K562 (cell line): ENCODE measurements around the gene MAST1. TPM values are rescaled to one million over a fixed set of nuclear protein-coding genes. Genes with fewer than 3 reads are reported as not detected.

Experiments used
- CREB1 ChIP-seq, 2 experiments: sonication (generic) in 1 of 2; formaldehyde crosslinking in 1 of 2; IDR thresholded peaks; 2 replicates each; pipeline versions ENCODE4 v1.6.1 to v1.8.0; 2012 to 2022; ENCODE audit warnings: inconsistent platforms in 1 of 2, mild to moderate bottlenecking in 1 of 2, missing genetic modification reagents in 1 of 2, moderate library complexity in 1 of 2
- DMBX1 ChIP-seq: fragments of 250-450 bp; sonication (Bioruptor Pico); IDR thresholded peaks from 2 replicates; pipeline ENCODE4 v1.8.0; 2022; ENCODE audit warnings: inconsistent platforms, mild to moderate bottlenecking, moderate library complexity, borderline replicate concordance
- EGR1 ChIP-seq: fragments of 450-650 bp; conservative IDR thresholded peaks from 2 replicates; pipeline ENCODE4 v1.6.1; 2017; ENCODE audit warnings: mild to moderate bottlenecking
- GABPA ChIP-seq: fragments of 200-800 bp; sonication (Bioruptor generic); conservative IDR thresholded peaks from 2 replicates; pipeline ENCODE4 v1.6.1; 2016; ENCODE audit warnings: low read depth, missing genetic modification characterization, missing compliant biosample characterization
- HDAC2 ChIP-seq: fragments of 450-650 bp; IDR thresholded peaks from 2 replicates; pipeline ENCODE4 v1.6.1; 2016; ENCODE audit warnings: mild to moderate bottlenecking
- NFE2L1 ChIP-seq: fragments of 450-650 bp; IDR thresholded peaks from 2 replicates; pipeline ENCODE4 v1.6.1; 2016; ENCODE audit warnings: missing genetic modification characterization, low read depth, mild to moderate bottlenecking, missing compliant biosample characterization, moderate library complexity, borderline replicate concordance
- POLR2AphosphoS5 ChIP-seq: IDR thresholded peaks from 2 replicates; pipeline ENCODE4 v1.6.1; 2011; ENCODE audit warnings: mild to moderate bottlenecking, low read depth, low read length, moderate library complexity; ENCODE audit not compliant: control insufficient read depth, insufficient read depth
- PRPF4 ChIP-seq: fragments of 200-400 bp; formaldehyde crosslinking; IDR thresholded peaks from one replicate; pipeline ENCODE4 v1.6.1; 2017; ENCODE audit warnings: low read length, low read depth, mild to moderate bottlenecking; ENCODE audit not compliant: insufficient read depth, poor library complexity, severe bottlenecking
- SRSF3 ChIP-seq: fragments of 200-400 bp; formaldehyde crosslinking; IDR thresholded peaks from 2 replicates; pipeline ENCODE4 v1.6.1; 2016; ENCODE audit warnings: mild to moderate bottlenecking, low read length, moderate library complexity; ENCODE audit not compliant: insufficient read depth
- STAG1 ChIP-seq: sonication (generic); formaldehyde crosslinking; IDR thresholded peaks from 2 replicates; pipeline ENCODE4 v1.5.0; 2020; ENCODE audit warnings: missing genetic modification reagents, borderline replicate concordance
- ZNF224 ChIP-seq: sonication (generic); formaldehyde crosslinking; IDR thresholded peaks from 2 replicates; pipeline ENCODE4 v1.8.0; 2022; ENCODE audit warnings: mild to moderate bottlenecking, missing genetic modification reagents
- ZNF232 ChIP-seq: sonication (generic); formaldehyde crosslinking; IDR thresholded peaks from 2 replicates; pipeline ENCODE4 v1.8.0; 2022; ENCODE audit warnings: mild to moderate bottlenecking, missing genetic modification reagents
- ZNF282 ChIP-seq: sonication (generic); formaldehyde crosslinking; IDR thresholded peaks from 2 replicates; pipeline ENCODE4 v1.8.1; 2023; ENCODE audit warnings: missing genetic modification reagents
- ZNF695 ChIP-seq: fragments of 450-650 bp; formaldehyde crosslinking; IDR thresholded peaks from 2 replicates; pipeline ENCODE4 v1.4.0; 2020; ENCODE audit warnings: mild to moderate bottlenecking, moderate library complexity
- polyA plus RNA-seq, 8 experiments: library from polyadenylated mRNA; depleted of rRNA in 4 of 8; stranded (reverse) in 5 of 8; unstranded in 3 of 8; fragments of >200 nt; fragmentation: Nextera tagmentation in 2 of 8; fragmentation: Illumina TruSeq in 1 of 8; extraction: Ambion mirVana in 2 of 8; extraction: Trizol in 1 of 8; gene quantifications; 2 replicates each; pipeline versions ENCODE4 v1.2.1 to v1.2.3, GENCODE V29; 2011 to 2014; ENCODE audit warnings: inconsistent platforms in 1 of 8, missing spikeins in 1 of 8
- total RNA-seq, 7 experiments: library from RNA; depleted of rRNA in 6 of 7; stranded (reverse); fragments of >200 nt in 6 of 7; fragmentation: Illumina TruSeq in 2 of 7; extraction: Trizol in 2 of 7; gene quantifications; 2 replicates each; pipeline versions ENCODE4 v1.2.1 to v1.2.3, GENCODE V29; 2011 to 2021; ENCODE audit warnings: low replicate concordance in 1 of 7
- TF ChIP-seq, protein P1 (sequence below), 2 experiments: fragments of 450-650 bp in 1 of 2; sonication (generic) in 1 of 2; formaldehyde crosslinking; conservative IDR thresholded peaks; 2 replicates each; pipeline versions ENCODE4 v1.4.0 to v1.8.1; 2020 to 2022; ENCODE audit warnings: mild to moderate bottlenecking in 1 of 2, missing genetic modification reagents in 1 of 2
- TF ChIP-seq, protein P2 (sequence below): fragments of 150-350 bp; conservative IDR thresholded peaks from 2 replicates; pipeline ENCODE4 v1.6.1; 2014; ENCODE audit warnings: low read length
- TF ChIP-seq, protein P3 (sequence below): fragments of 200-800 bp; sonication (Bioruptor generic); IDR thresholded peaks from 2 replicates; pipeline ENCODE4 v1.6.1; 2017; ENCODE audit warnings: missing genetic modification characterization, missing compliant biosample characterization
- TF ChIP-seq, protein P4 (sequence below): fragments of 450-650 bp; formaldehyde crosslinking; IDR thresholded peaks from 2 replicates; pipeline ENCODE4 v1.4.0; 2020; ENCODE audit warnings: mild to moderate bottlenecking, mixed read lengths

The MAST1 gene
- total and polyA plus RNA-seq, 9 of the 15 experiments (the other 6 are each of a cell fraction or from before 2014, with no cell fraction given), result 0.48 to 10.3 (median 3.9) TPM

DNA sequence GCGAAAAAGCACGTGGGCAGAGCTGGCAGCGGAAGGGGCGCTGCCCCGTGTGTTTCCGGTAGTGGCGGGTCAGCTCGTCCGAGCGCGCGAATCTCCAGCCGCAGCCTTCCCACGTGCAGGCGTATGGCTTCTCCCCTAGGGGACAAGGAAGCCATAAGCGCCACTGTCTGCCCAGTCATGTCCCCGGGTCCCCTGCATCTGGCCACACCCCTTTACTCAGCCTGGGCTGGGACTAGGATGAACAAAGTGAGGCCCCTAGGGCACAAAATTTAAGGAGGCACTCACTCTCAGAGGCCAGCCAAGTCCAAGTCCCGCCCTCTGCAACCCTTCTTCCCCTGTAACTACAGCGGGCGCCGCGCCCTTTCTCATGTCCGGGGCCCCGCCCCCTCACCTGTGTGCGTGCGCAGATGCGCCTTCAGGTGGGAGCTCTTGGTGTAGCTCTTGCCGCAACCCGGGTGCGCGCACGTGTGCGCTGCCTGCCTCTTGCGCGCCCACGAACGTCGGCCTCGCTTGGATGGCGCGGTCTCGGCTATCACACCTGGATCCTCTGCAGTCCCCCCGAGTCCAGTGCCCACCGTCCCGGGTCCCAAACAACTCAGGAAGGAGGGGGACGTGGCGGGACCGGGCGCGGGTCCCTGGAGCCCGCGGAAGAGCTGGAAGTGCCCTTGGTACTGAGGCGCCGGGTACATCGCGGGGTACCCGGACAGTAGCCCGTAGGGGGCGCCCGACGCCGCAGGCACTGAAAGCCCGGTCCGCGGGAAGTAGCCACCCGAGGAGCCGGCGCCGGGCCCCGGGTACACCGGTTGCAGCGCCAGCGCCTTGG, 46.8 kb downstream of the MAST1 start (continued):
- TF ChIP-seq, protein P1, sequence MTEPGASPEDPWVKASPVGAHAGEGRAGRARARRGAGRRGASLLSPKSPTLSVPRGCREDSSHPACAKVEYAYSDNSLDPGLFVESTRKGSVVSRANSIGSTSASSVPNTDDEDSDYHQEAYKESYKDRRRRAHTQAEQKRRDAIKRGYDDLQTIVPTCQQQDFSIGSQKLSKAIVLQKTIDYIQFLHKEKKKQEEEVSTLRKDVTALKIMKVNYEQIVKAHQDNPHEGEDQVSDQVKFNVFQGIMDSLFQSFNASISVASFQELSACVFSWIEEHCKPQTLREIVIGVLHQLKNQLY (CRISPR knock-in tag; conservative IDR thresholded peaks at IDR 0.05), result peak in 1 of 2 experiments; percentile 22; a peak in 1 of 4 replicates
- peak; percentile 51 for TF ChIP-seq PRPF4
- no peak for TF ChIP-seq NFE2L1 (tag)
- TF ChIP-seq, protein P2, sequence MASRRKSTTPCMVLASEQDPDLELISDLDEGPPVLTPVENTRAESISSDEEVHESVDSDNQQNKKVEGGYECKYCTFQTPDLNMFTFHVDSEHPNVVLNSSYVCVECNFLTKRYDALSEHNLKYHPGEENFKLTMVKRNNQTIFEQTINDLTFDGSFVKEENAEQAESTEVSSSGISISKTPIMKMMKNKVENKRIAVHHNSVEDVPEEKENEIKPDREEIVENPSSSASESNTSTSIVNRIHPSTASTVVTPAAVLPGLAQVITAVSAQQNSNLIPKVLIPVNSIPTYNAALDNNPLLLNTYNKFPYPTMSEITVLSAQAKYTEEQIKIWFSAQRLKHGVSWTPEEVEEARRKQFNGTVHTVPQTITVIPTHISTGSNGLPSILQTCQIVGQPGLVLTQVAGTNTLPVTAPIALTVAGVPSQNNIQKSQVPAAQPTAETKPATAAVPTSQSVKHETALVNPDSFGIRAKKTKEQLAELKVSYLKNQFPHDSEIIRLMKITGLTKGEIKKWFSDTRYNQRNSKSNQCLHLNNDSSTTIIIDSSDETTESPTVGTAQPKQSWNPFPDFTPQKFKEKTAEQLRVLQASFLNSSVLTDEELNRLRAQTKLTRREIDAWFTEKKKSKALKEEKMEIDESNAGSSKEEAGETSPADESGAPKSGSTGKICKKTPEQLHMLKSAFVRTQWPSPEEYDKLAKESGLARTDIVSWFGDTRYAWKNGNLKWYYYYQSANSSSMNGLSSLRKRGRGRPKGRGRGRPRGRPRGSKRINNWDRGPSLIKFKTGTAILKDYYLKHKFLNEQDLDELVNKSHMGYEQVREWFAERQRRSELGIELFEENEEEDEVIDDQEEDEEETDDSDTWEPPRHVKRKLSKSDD, result no peak
- TF ChIP-seq, protein P3, sequence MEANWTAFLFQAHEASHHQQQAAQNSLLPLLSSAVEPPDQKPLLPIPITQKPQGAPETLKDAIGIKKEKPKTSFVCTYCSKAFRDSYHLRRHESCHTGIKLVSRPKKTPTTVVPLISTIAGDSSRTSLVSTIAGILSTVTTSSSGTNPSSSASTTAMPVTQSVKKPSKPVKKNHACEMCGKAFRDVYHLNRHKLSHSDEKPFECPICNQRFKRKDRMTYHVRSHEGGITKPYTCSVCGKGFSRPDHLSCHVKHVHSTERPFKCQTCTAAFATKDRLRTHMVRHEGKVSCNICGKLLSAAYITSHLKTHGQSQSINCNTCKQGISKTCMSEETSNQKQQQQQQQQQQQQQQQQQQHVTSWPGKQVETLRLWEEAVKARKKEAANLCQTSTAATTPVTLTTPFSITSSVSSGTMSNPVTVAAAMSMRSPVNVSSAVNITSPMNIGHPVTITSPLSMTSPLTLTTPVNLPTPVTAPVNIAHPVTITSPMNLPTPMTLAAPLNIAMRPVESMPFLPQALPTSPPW (CRISPR knock-in tag), result peak; percentile 29; the same call in 1 of the 2 replicates
- peak; percentile 28; the same call in 1 of the 2 replicates for TF ChIP-seq POLR2AphosphoS5
- TF ChIP-seq ZNF232 (CRISPR knock-in tag), result 0 out of 2 replicates have a peak, but pooled peaks have one; percentile 18
- TF ChIP-seq DMBX1 (CRISPR knock-in tag), result peak; percentile 55
- TF ChIP-seq HDAC2, result peak; percentile 74
- 0 out of 2 replicates have a peak, but pooled peaks have one; percentile 0 for TF ChIP-seq ZNF224 (CRISPR knock-in tag)
- TF ChIP-seq, protein P4, sequence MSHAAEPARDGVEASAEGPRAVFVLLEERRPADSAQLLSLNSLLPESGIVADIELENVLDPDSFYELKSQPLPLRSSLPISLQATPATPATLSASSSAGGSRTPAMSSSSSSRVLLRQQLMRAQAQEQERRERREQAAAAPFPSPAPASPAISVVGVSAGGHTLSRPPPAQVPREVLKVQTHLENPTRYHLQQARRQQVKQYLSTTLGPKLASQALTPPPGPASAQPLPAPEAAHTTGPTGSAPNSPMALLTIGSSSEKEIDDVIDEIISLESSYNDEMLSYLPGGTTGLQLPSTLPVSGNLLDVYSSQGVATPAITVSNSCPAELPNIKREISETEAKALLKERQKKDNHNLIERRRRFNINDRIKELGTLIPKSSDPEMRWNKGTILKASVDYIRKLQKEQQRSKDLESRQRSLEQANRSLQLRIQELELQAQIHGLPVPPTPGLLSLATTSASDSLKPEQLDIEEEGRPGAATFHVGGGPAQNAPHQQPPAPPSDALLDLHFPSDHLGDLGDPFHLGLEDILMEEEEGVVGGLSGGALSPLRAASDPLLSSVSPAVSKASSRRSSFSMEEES (CRISPR knock-in tag), result no peak
- TF ChIP-seq STAG1 (CRISPR knock-in tag), result 0 out of 2 replicates have a peak, but pooled peaks have one; percentile 22
- TF ChIP-seq CREB1 (IDR thresholded peaks at IDR 0.05), result no peak; the same call in 1 of the 2 replicates
- TF ChIP-seq CREB1 (CRISPR knock-in tag; IDR thresholded peaks at IDR 0.05), result peak; percentile 68
- TF ChIP-seq ZNF282, result peak; percentile 62; the same call in 1 of the 2 replicates
- 0 out of 2 replicates have a peak, but pooled peaks have one; percentile 54 for TF ChIP-seq ZNF695 (CRISPR knock-in tag)
- peak; percentile 72 for TF ChIP-seq GABPA (tag)
- TF ChIP-seq SRSF3, result 0 out of 2 replicates have a peak, but pooled peaks have one; percentile 0
- peak; percentile 72 for TF ChIP-seq EGR1
